Loucy (cell line): ENCODE results near the gene GNAQ.

Experiments
- H2AFZ ChIP-seq: fragments of 200-600 bp; sonication (generic); 2 replicates; pipeline ENCODE4 v1.6.0; 2016; ENCODE audit warnings: antibody characterized with exemption, mild to moderate bottlenecking, low read length, moderate library complexity
- H3F3A ChIP-seq: fragments of 200-600 bp; 2 replicates; pipeline ENCODE4 v1.6.0; 2016; ENCODE audit warnings: antibody characterized with exemption, low read depth, mild to moderate bottlenecking
- H3K27me3 ChIP-seq: fragments of 200-600 bp; sonication (generic); 2 replicates; pipeline ENCODE4 v1.6.1; 2014; ENCODE audit warnings: low read length, mild to moderate bottlenecking; ENCODE audit not compliant: insufficient read depth, poor library complexity, severe bottlenecking
- H3K36me3 ChIP-seq: fragments of 200-600 bp; sonication (generic); 2 replicates; pipeline ENCODE4 v1.6.1; 2016; ENCODE audit warnings: low read length; ENCODE audit not compliant: insufficient read depth
- H3K4me1 ChIP-seq: fragments of 200-600 bp; sonication (generic); 2 replicates; pipeline ENCODE4 v1.5.1; 2014; ENCODE audit warnings: low read length, mild to moderate bottlenecking; ENCODE audit not compliant: insufficient read depth, poor library complexity, severe bottlenecking
- H3K4me2 ChIP-seq: fragments of 200-600 bp; sonication (generic); 2 replicates; pipeline ENCODE4 v1.6.0; 2014; ENCODE audit warnings: antibody characterized with exemption, low read length, low read depth, mild to moderate bottlenecking; ENCODE audit not compliant: poor library complexity, severe bottlenecking
- H3K4me3 ChIP-seq: fragments of 200-600 bp; sonication (generic); 2 replicates; pipeline ENCODE4 v1.5.1; 2014; ENCODE audit warnings: low read length, mild to moderate bottlenecking, mixed read lengths; ENCODE audit not compliant: poor library complexity, severe bottlenecking
- H3K79me2 ChIP-seq: fragments of 200-600 bp; sonication (generic); 2 replicates; pipeline ENCODE4 v1.6.1; 2014; ENCODE audit warnings: low read length; ENCODE audit not compliant: insufficient read depth
- H3K9ac ChIP-seq: fragments of 200-600 bp; sonication (generic); 2 replicates; pipeline ENCODE4 v1.6.0; 2014; ENCODE audit warnings: mild to moderate bottlenecking, low read depth, low read length, moderate library complexity; ENCODE audit not compliant: poor library complexity, severe bottlenecking
- H3K9me2 ChIP-seq: fragments of 200-600 bp; sonication (generic); replicated peaks from 2 replicates; pipeline ENCODE4 v1.6.1; 2016; ENCODE audit warnings: low read depth, low read length, mixed read lengths
- H3K9me3 ChIP-seq: fragments of 200-600 bp; sonication (generic); 2 replicates; pipeline ENCODE4 v1.6.1; 2014; ENCODE audit warnings: mild to moderate bottlenecking, antibody characterized with exemption, low read length, low read depth; ENCODE audit not compliant: insufficient read depth
- H4K20me1 ChIP-seq: fragments of 200-600 bp; sonication (generic); 2 replicates; pipeline ENCODE4 v1.6.0; 2014; ENCODE audit warnings: antibody characterized with exemption, low read length, mild to moderate bottlenecking; ENCODE audit not compliant: insufficient read depth, poor library complexity, severe bottlenecking
- EZH2phosphoT487 ChIP-seq: fragments of 200-600 bp; IDR thresholded peaks from 2 replicates; pipeline ENCODE4 v1.6.1; 2018; ENCODE audit warnings: antibody characterized with exemption, mild to moderate bottlenecking, moderate library complexity, borderline replicate concordance
- TF ChIP-seq, protein P1 (sequence below): fragments of 200-600 bp; sonication (generic); conservative IDR thresholded peaks from 2 replicates; pipeline ENCODE4 v1.5.1; 2014; ENCODE audit warnings: mild to moderate bottlenecking, antibody characterized with exemption, low read length

Gene GNAQ

DNA sequence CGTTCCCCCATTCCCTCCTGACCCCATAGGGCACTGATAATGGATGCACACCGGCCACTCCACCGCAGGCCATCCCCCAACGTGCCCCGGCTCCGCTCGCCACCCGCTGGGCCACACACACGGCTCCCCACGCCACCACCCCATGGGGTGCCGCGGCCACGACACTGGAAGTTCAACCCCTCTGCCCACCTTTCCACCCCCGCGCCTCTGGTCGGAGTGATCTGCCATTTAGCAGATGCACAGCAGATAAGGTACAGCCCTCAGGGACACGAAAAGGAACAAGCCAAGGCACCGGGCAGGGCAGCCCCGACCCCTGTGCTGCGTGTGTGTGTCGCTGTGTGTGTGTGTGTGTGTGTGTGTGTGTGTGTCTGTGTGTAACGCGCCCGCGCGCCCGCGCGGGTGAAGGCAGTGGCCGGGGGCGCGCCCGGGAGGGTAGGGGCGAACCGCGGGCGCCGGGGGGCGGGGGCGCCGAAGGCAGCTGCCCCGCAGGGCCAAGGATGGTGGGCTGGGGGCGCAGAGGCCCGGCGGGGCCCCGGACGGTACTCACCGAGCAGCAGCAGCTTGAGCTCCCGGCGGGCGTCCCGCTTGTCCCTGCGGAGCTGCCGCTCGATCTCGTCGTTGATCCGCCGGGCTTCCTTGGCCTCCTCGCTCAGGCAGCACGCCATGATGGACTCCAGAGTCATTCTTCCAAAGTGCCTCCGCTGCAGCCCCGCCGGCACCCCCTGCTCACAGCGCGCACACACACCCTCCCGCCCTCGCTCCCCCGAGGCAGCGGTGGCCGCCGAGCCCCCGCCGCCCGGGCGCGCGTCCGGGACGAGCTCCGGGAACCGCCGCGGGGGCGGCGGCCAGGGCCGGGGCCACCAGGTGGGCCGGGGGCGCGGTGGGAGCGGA lies 813 bp downstream of the GNAQ start:
- Histone ChIP-seq H3K4me3 (peak overlapping the region; percentile 93), H3K4me2 (peak overlapping the region; percentile 99), H3K9me2 (no peaks in the 10 kb centered on the region), H2AFZ (no peak overlapping the region), H3K36me3 (no peaks in the 10 kb centered on the region), H3K27me3 (no peaks in the 10 kb centered on the region), H4K20me1 (peaks cover 38% of the 10 kb centered on the region), H3F3A (no peaks in the 10 kb centered on the region), H3K79me2 (peaks cover 81% of the 10 kb centered on the region), H3K9me3 (no peaks in the 10 kb centered on the region), H3K9ac (peak overlapping the region; percentile 95), H3K4me1 (peaks cover 54% of the 10 kb centered on the region)
- TF ChIP-seq EZH2phosphoT487 = no peak
- TF ChIP-seq, protein P1, sequence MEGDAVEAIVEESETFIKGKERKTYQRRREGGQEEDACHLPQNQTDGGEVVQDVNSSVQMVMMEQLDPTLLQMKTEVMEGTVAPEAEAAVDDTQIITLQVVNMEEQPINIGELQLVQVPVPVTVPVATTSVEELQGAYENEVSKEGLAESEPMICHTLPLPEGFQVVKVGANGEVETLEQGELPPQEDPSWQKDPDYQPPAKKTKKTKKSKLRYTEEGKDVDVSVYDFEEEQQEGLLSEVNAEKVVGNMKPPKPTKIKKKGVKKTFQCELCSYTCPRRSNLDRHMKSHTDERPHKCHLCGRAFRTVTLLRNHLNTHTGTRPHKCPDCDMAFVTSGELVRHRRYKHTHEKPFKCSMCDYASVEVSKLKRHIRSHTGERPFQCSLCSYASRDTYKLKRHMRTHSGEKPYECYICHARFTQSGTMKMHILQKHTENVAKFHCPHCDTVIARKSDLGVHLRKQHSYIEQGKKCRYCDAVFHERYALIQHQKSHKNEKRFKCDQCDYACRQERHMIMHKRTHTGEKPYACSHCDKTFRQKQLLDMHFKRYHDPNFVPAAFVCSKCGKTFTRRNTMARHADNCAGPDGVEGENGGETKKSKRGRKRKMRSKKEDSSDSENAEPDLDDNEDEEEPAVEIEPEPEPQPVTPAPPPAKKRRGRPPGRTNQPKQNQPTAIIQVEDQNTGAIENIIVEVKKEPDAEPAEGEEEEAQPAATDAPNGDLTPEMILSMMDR = no peak

DNA sequence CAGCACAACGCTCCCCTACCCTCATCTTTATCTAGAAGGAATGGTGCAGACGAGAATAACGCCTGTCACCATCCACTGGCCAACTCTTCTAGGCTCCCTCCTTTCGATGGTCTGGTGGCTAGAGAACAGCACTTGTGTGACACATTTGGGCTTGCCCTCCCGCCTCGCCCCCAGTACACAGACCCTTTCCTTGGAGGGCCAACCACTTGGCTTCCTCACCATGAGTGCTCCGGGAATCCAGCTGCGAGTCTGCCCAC lies 1.4 kb downstream of the GNAQ start:
- H3K79me2 ChIP-seq = peaks cover 86% of the 10 kb centered on the region
- peak overlapping the region; percentile 93 for H3K4me3 ChIP-seq
- TF ChIP-seq EZH2phosphoT487 = no peak
- TF ChIP-seq, protein P1 = no peak
- H3K9me3 ChIP-seq = no peaks in the 10 kb centered on the region
- H2AFZ ChIP-seq = no peak overlapping the region
- no peaks in the 10 kb centered on the region for H3K36me3 ChIP-seq
- H3K27me3 ChIP-seq = no peaks in the 10 kb centered on the region
- no peaks in the 10 kb centered on the region for H3F3A ChIP-seq
- peak overlapping the region; percentile 99 for H3K4me2 ChIP-seq
- peaks cover 55% of the 10 kb centered on the region for H3K4me1 ChIP-seq
- no peaks in the 10 kb centered on the region for H3K9me2 ChIP-seq
- peaks cover 44% of the 10 kb centered on the region for H4K20me1 ChIP-seq
- H3K9ac ChIP-seq = peak overlapping the region; percentile 95

DNA sequence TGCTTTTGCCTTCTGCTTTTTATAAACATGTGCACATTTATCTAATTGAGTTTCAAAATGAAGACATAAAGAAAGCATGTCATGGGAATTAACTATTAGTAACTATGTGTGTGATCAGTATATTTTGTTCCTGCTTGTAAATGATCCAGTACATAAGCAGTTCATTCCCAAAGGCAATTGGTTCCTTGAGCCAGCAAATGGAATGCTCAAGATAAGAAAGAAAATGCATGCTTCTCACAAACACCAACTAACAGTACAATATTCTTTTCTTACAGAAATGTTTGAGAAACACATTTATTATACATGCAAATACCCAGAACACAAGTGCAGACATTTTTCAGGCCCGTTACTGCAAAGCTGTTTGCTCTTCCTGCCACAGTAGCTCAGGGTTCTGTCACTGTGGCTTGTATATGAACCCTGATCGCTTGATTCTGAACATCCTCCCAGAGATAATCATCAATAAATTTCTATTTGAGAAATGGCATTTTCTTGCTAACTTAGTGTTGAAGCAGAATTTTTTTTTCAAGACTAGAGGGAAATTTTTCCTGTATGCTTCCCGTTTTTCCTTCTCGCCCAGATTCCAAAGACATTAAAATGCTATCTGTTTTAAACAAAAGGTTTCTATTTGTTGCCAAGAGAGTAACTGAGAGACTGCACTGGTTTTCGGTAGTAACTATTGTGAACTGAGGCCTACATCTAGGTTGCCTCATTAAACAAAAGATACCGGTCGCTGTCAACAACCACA lies 1.9 kb downstream of the GNAQ start:
- Histone ChIP-seq H3K27me3 (no peaks in the 10 kb centered on the region), H3K4me3 (peak overlapping the region; percentile 93), H3K9ac (peak overlapping the region; percentile 95), H3F3A (no peaks in the 10 kb centered on the region), H3K9me3 (no peaks in the 10 kb centered on the region), H2AFZ (no peak overlapping the region), H3K79me2 (peaks cover 89% of the 10 kb centered on the region), H3K36me3 (no peaks in the 10 kb centered on the region), H3K4me2 (peak overlapping the region; percentile 99), H3K9me2 (no peaks in the 10 kb centered on the region), H3K4me1 (peaks cover 55% of the 10 kb centered on the region), H4K20me1 (peaks cover 49% of the 10 kb centered on the region)
- TF ChIP-seq, protein P1 = no peak
- TF ChIP-seq EZH2phosphoT487 = no peak
